Stimulated activated CD4-positive, alpha-beta T cell treated with anti-CD3 and anti-CD28 coated beads, Interleukin-1b, Interleukin-23, amount 100 ng/mL, for 1 hour (primary cell): ENCODE measurements around the gene CCDC51.

Experiments used
- DNase-seq, 2 donors: peaks; one replicate each; pipeline ENCODE4 v3.0.0-alpha.2; 2020; ENCODE audit warnings: low read depth in 2 of 2

CCDC51 gene

GRCh38 chr3:48420561-48420960, 19.4 kb downstream of the CCDC51 start:
- no peak for DNase-seq

GRCh38 chr3:48419597-48419996, 20.3 kb downstream of the CCDC51 start:
- no peak for DNase-seq

GRCh38 chr3:48419149-48419548, 20.8 kb downstream of the CCDC51 start:
- no peak for DNase-seq

- DNase-seq: no peak
Measured at GRCh38 chr3:48418651-48419050, 21.3 kb downstream of the CCDC51 start.

- no peak for DNase-seq
Measured at GRCh38 chr3:48418140-48418539, 21.8 kb downstream of the CCDC51 start.

GRCh38 chr3:48417529-48418108, 22.3 kb downstream of the CCDC51 start:
- DNase-seq: no peak

- no peak for DNase-seq
Measured at GRCh38 chr3:48416546-48416945, 23.4 kb downstream of the CCDC51 start.

- DNase-seq: no peak
Measured at GRCh38 chr3:48416091-48416505, 23.8 kb downstream of the CCDC51 start.

- DNase-seq: no peak
Measured at GRCh38 chr3:48415251-48415953, 24.5 kb downstream of the CCDC51 start.

- no peak for DNase-seq
Measured at GRCh38 chr3:48414376-48415250, 25.3 kb downstream of the CCDC51 start.

- DNase-seq: no peak
Measured at GRCh38 chr3:48413611-48414010, 26.3 kb downstream of the CCDC51 start.

- no peak for DNase-seq
Measured at GRCh38 chr3:48413086-48413485, 26.8 kb downstream of the CCDC51 start.

GRCh38 chr3:48412375-48413001, 27.4 kb downstream of the CCDC51 start:
- DNase-seq: no peak

- DNase-seq: no peak
Measured at GRCh38 chr3:48411606-48412374, 28.1 kb downstream of the CCDC51 start.

GRCh38 chr3:48411041-48411588, 28.8 kb downstream of the CCDC51 start:
- DNase-seq: no peak

GRCh38 chr3:48410205-48411040, 29.5 kb downstream of the CCDC51 start:
- no peak for DNase-seq

- no peak for DNase-seq
Measured at GRCh38 chr3:48409291-48410201, 30.4 kb downstream of the CCDC51 start.

- no peak for DNase-seq
Measured at GRCh38 chr3:48408823-48409281, 31.1 kb downstream of the CCDC51 start.

GRCh38 chr3:48407542-48408099, 32.3 kb downstream of the CCDC51 start:
- no peak for DNase-seq
